Breast epithelium (tissue), 4 donors: ENCODE measurements around the gene P2RY13. TPM values are rescaled to one million over a fixed set of nuclear protein-coding genes. Genes with fewer than 3 reads are reported as not detected.

Experiments used
- DNase-seq, 2 donors: peaks; one replicate each; pipeline ENCODE4 v3.0.0-alpha.2; 2019; ENCODE audit warnings: low spot score in 2 of 2
- H3K27ac ChIP-seq, 2 donors: fragments of 200-600 bp; sonication (generic) in 1 of 2; one replicate each; pipeline ENCODE4 v1.5.1; 2016 to 2019; ENCODE audit warnings: mild to moderate bottlenecking in 1 of 2
- H3K27me3 ChIP-seq, 2 donors: fragments of 200-600 bp; sonication (generic) in 1 of 2; one replicate each; pipeline versions ENCODE4 v1.5.1 to v1.6.0; 2017 to 2019; ENCODE audit warnings: control low read depth in 1 of 2, mild to moderate bottlenecking in 1 of 2
- H3K36me3 ChIP-seq: fragments of 200-600 bp; one replicate; pipeline ENCODE4 v1.5.1; 2019
- H3K4me1 ChIP-seq, 2 donors: fragments of 200-600 bp; sonication (generic); one replicate each; pipeline ENCODE4 v1.5.1; 2016 to 2019; ENCODE audit warnings: control low read depth in 1 of 2
- H3K4me3 ChIP-seq, 3 donors: fragments of 200-600 bp; sonication (generic); 1 replicate in 2 of 3; 2 replicates in 1 of 3; pipeline ENCODE4 v1.5.1; 2016 to 2019; ENCODE audit warnings: mild to moderate bottlenecking in 3 of 3, moderate library complexity in 2 of 3
- H3K9me3 ChIP-seq, 2 donors: fragments of 200-600 bp; sonication (generic) in 1 of 2; one replicate each; pipeline ENCODE4 v1.5.1; 2016 to 2019; ENCODE audit warnings: control low read depth in 1 of 2
- CTCF ChIP-seq, 3 donors: fragments of 450-650 bp; IDR thresholded peaks; one replicate each; pipeline ENCODE4 v1.5.1; 2016 to 2017; ENCODE audit warnings: antibody characterized with exemption in 3 of 3, mild to moderate bottlenecking in 3 of 3, moderate library complexity in 3 of 3
- POLR2A ChIP-seq: fragments of 450-650 bp; IDR thresholded peaks from one replicate; pipeline ENCODE4 v1.6.1; 2016; ENCODE audit warnings: antibody characterized with exemption, mild to moderate bottlenecking, moderate library complexity
- POLR2AphosphoS5 ChIP-seq, 3 donors: sonication (generic); formaldehyde crosslinking; IDR thresholded peaks; one replicate each; pipeline ENCODE4 v1.6.1; 2017; ENCODE audit warnings: antibody characterized with exemption in 3 of 3
- intact Hi-C: fragments of 100-400 bp; cut with DNase I; formaldehyde crosslinking; loops from one replicate; pipeline ENCODE4 v1.15.1; 2023; ENCODE audit warnings: low total_unique reads
- total RNA-seq, 3 donors: library from RNA; depleted of rRNA; stranded (reverse); fragments of >200 nt; gene quantifications; one replicate each; pipeline ENCODE4 v1.1.0, GENCODE V29; 2016

Gene P2RY13
- total RNA-seq, 3 donors from 2014 or later, result 0.98 to 6.9 (median 2.5) TPM

- H3K4me3 ChIP-seq, result no peak overlapping the region
- TF ChIP-seq POLR2AphosphoS5 (IDR thresholded peaks at IDR 0.05), result no peak
- TF ChIP-seq CTCF (IDR thresholded peaks at IDR 0.05), result no peak
- no peak for TF ChIP-seq POLR2A
- no peaks in the 10 kb centered on the region for H3K36me3 ChIP-seq
- no peaks in the 10 kb centered on the region for H3K4me1 ChIP-seq
- no peak overlapping the region for H3K27ac ChIP-seq
- no peaks in the 10 kb centered on the region for H3K27me3 ChIP-seq
- no peaks in the 10 kb centered on the region for H3K9me3 ChIP-seq
- no peak for DNase-seq
- intact Hi-C loops, result no loop called here
Measured at GRCh38 chr3:151351219-151351618, 21.9 kb upstream of the P2RY13 start.

- H3K4me1 ChIP-seq, result no peaks in the 10 kb centered on the region
- no peak overlapping the region for H3K27ac ChIP-seq
- H3K9me3 ChIP-seq, result no peaks in the 10 kb centered on the region
- H3K27me3 ChIP-seq, result no peaks in the 10 kb centered on the region
- no peak for DNase-seq
- TF ChIP-seq POLR2A, result no peak
- no peak for TF ChIP-seq CTCF (IDR thresholded peaks at IDR 0.05)
- TF ChIP-seq POLR2AphosphoS5 (IDR thresholded peaks at IDR 0.05), result no peak
- intact Hi-C loops, result no loop called here
- no peaks in the 10 kb centered on the region for H3K36me3 ChIP-seq
- H3K4me3 ChIP-seq, result no peak overlapping the region
Measured at GRCh38 chr3:151350656-151351055, 21.3 kb upstream of the P2RY13 start.

GRCh38 chr3:151347432-151347831, 18.1 kb upstream of the P2RY13 start:
- Histone ChIP-seq H3K4me3 (no peak overlapping the region), H3K27ac (no peak overlapping the region), H3K9me3 (no peaks in the 10 kb centered on the region), H3K36me3 (no peaks in the 10 kb centered on the region), H3K4me1 (no peaks in the 10 kb centered on the region), H3K27me3 (no peaks in the 10 kb centered on the region)
- no peak for DNase-seq
- intact Hi-C loops, result no loop called here
- TF ChIP-seq CTCF (IDR thresholded peaks at IDR 0.05) (no peak), POLR2A (no peak), POLR2AphosphoS5 (IDR thresholded peaks at IDR 0.05) (no peak)

GRCh38 chr3:151346292-151346691, 16.9 kb upstream of the P2RY13 start:
- DNase-seq, result no peak
- peak overlapping the region; percentile 11 to 58 (median 30) for H3K4me3 ChIP-seq
- H3K27ac ChIP-seq, result peak overlapping the region; percentile 16 to 27
- no peaks in the 10 kb centered on the region for H3K4me1 ChIP-seq
- intact Hi-C loops, result no loop called here
- H3K9me3 ChIP-seq, result no peaks in the 10 kb centered on the region
- H3K27me3 ChIP-seq, result no peaks in the 10 kb centered on the region
- H3K36me3 ChIP-seq, result no peaks in the 10 kb centered on the region
- TF ChIP-seq POLR2A (no peak), POLR2AphosphoS5 (IDR thresholded peaks at IDR 0.05) (no peak), CTCF (IDR thresholded peaks at IDR 0.05) (no peak)

GRCh38 chr3:151345859-151346258, 16.5 kb upstream of the P2RY13 start:
- peak overlapping the region; percentile 11 to 58 (median 30) for H3K4me3 ChIP-seq
- H3K9me3 ChIP-seq, result no peaks in the 10 kb centered on the region
- H3K4me1 ChIP-seq, result no peaks in the 10 kb centered on the region
- H3K27ac ChIP-seq, result peak overlapping the region; percentile 37 to 68
- H3K27me3 ChIP-seq, result no peaks in the 10 kb centered on the region
- intact Hi-C loops, result no loop called here
- DNase-seq, result peak in 1 of 2 donors; percentile 23
- no peaks in the 10 kb centered on the region for H3K36me3 ChIP-seq
- no peak for TF ChIP-seq POLR2A
- TF ChIP-seq CTCF (IDR thresholded peaks at IDR 0.05), result no peak
- TF ChIP-seq POLR2AphosphoS5 (IDR thresholded peaks at IDR 0.05), result no peak
